Endothelial cell of umbilical vein (primary cell): ENCODE results near the gene C1QTNF8.

Experiments used
- CTCF ChIP-seq, 2 donors: IDR thresholded peaks; 1 replicate in 1 of 2; 2 replicates in 1 of 2; pipeline ENCODE4 v1.5.1; 2011; ENCODE audit warnings: low read length in 2 of 2, mild to moderate bottlenecking in 2 of 2, moderate library complexity in 2 of 2, control low read depth in 1 of 2, inconsistent platforms in 1 of 2, low read depth in 1 of 2; ENCODE audit not compliant: insufficient read depth in 1 of 2; ENCODE audit errors: extremely low read depth in 1 of 2
- EZH2 ChIP-seq: IDR thresholded peaks from 2 replicates; pipeline ENCODE4 v1.6.1; 2012; ENCODE audit warnings: borderline replicate concordance, low read depth, mild to moderate bottlenecking, moderate library complexity, low read length, inconsistent platforms; ENCODE audit not compliant: severe bottlenecking
- POLR2A ChIP-seq: IDR thresholded peaks from 2 replicates; pipeline ENCODE4 v1.6.1; 2012; ENCODE audit warnings: low read depth, mild to moderate bottlenecking, control low read depth, low read length
- POLR2AphosphoS5 ChIP-seq: IDR thresholded peaks from 2 replicates; pipeline ENCODE4 v1.6.1; 2012; ENCODE audit warnings: low read depth, mild to moderate bottlenecking, control low read depth, low read length, moderate library complexity; ENCODE audit not compliant: insufficient read depth

- TF ChIP-seq CTCF (IDR thresholded peaks at IDR 0.05; ENCODE audit: extremely low read depth in 1 of 2, insufficient read depth in 1 of 2, low read depth in 1 of 2, low read length in 2 of 2) (no peak), EZH2 (no peak), POLR2AphosphoS5 (no peak), POLR2A (no peak)
These were observed 20.6 kb upstream of the C1QTNF8 start for GRCh38 chr16:1116693-1117077.
